DOHH2 (cell line): ENCODE data around the gene NKD1.

Source experiments
- CTCF ChIP-seq: fragments of 200-600 bp; sonication (generic); IDR thresholded peaks from one replicate; pipeline ENCODE4 v1.5.1; 2014; ENCODE audit warnings: antibody characterized with exemption, mild to moderate bottlenecking, low read depth, low read length; ENCODE audit not compliant: poor library complexity, severe bottlenecking
- EZH2phosphoT487 ChIP-seq: fragments of 200-600 bp; sonication (generic); IDR thresholded peaks from 2 replicates; pipeline ENCODE4 v1.6.1; 2017; ENCODE audit warnings: borderline replicate concordance, mild to moderate bottlenecking, antibody characterized with exemption, low read length, moderate library complexity, mixed read lengths

GRCh38 chr16:50558913-50559312 lies 10.7 kb downstream of the NKD1 start:
- TF ChIP-seq CTCF, result no peak
- no peak for TF ChIP-seq EZH2phosphoT487
